HEK293T (cell line): ENCODE measurements around the gene YRDC.

ENCODE experiments used
- CTCF ChIA-PET: fragments of 350-600 bp; formaldehyde crosslinking; extraction: SDS; loops from one replicate; lab custom pipeline; 2021; ENCODE audit warnings: antibody characterized with exemption, inconsistent platforms; lab: Yijun Ruan, JAX
- POLR2A ChIA-PET: fragments of 350-600 bp; formaldehyde crosslinking; extraction: SDS; loops from one replicate; lab custom pipeline; 2020; ENCODE audit warnings: antibody characterized with exemption, inconsistent platforms; lab: Yijun Ruan, JAX
- DNase-seq: peaks from one replicate; pipeline ENCODE4 v3.0.0; 2012; ENCODE audit warnings: mixed read lengths; ENCODE audit errors: extremely low spot score
- ARNT ChIP-seq: fragments of 450-650 bp; IDR thresholded peaks from 2 replicates; pipeline ENCODE4 v1.6.1; 2017; ENCODE audit warnings: mild to moderate bottlenecking
- BHLHE40 ChIP-seq: fragments of 450-650 bp; IDR thresholded peaks from 2 replicates; pipeline ENCODE4 v1.6.1; 2016; ENCODE audit warnings: mild to moderate bottlenecking, moderate library complexity, borderline replicate concordance
- CTBP1 ChIP-seq: fragments of 450-650 bp; IDR thresholded peaks from 2 replicates; pipeline ENCODE4 v1.6.1; 2016; ENCODE audit warnings: borderline replicate concordance
- ELF4 ChIP-seq: fragments of 450-650 bp; IDR thresholded peaks from 2 replicates; pipeline ENCODE4 v1.6.1; 2017; ENCODE audit warnings: antibody characterized with exemption
- FOXA1 ChIP-seq: fragments of 450-650 bp; IDR thresholded peaks from 2 replicates; pipeline ENCODE4 v1.6.1; 2016; ENCODE audit warnings: mild to moderate bottlenecking
- FOXK2 ChIP-seq: fragments of 450-650 bp; IDR thresholded peaks from 2 replicates; pipeline ENCODE4 v1.6.1; 2016; ENCODE audit warnings: mild to moderate bottlenecking
- FOXM1 ChIP-seq: fragments of 450-650 bp; IDR thresholded peaks from 2 replicates; pipeline ENCODE4 v1.6.1; 2017; ENCODE audit warnings: mild to moderate bottlenecking, borderline replicate concordance
- HDGF ChIP-seq: fragments of 450-650 bp; IDR thresholded peaks from 2 replicates; pipeline ENCODE4 v1.6.1; 2017; ENCODE audit warnings: antibody characterized with exemption, borderline replicate concordance
- L3MBTL2 ChIP-seq: fragments of 450-650 bp; conservative IDR thresholded peaks from 2 replicates; pipeline ENCODE4 v1.6.1; 2016; ENCODE audit warnings: mild to moderate bottlenecking
- LEF1 ChIP-seq: fragments of 450-650 bp; IDR thresholded peaks from 2 replicates; pipeline ENCODE4 v1.6.1; 2017; ENCODE audit warnings: mild to moderate bottlenecking, borderline replicate concordance
- NFRKB ChIP-seq: fragments of 450-650 bp; IDR thresholded peaks from 2 replicates; pipeline ENCODE4 v1.6.1; 2016; ENCODE audit warnings: mild to moderate bottlenecking, moderate library complexity
- PKNOX1 ChIP-seq: fragments of 450-650 bp; IDR thresholded peaks from 2 replicates; pipeline ENCODE4 v1.6.1; 2016
- SP1 ChIP-seq: fragments of 450-650 bp; IDR thresholded peaks from 2 replicates; pipeline ENCODE4 v1.6.1; 2017
- SUZ12 ChIP-seq: fragments of 450-650 bp; IDR thresholded peaks from 2 replicates; pipeline ENCODE4 v1.6.1; 2016; ENCODE audit warnings: mild to moderate bottlenecking
- TARDBP ChIP-seq: fragments of 450-650 bp; IDR thresholded peaks from 2 replicates; pipeline ENCODE4 v1.6.1; 2016
- ZNF384 ChIP-seq: fragments of 450-650 bp; IDR thresholded peaks from 2 replicates; pipeline ENCODE4 v1.6.1; 2016

The YRDC gene

GRCh38 chr1:37762516-37762915 is 45.5 kb downstream of the YRDC start:
- CTCF ChIA-PET: interaction anchor here (0.6 kb wide), 1 partner anchor 236 kb away, joined by 3 read pairs; no protein-coding TSS in a partner anchor
- POLR2A ChIA-PET: interaction anchor here (0.6 to 1.2 kb wide), 3 partner anchors 33 to 72 kb away, joined by 3 read pairs; partner anchors contain the start of genes C1orf122 and YRDC
- DNase-seq: no peak
- no peak for TF ChIP-seq PKNOX1
- TF ChIP-seq SUZ12: no peak
- TF ChIP-seq L3MBTL2: no peak
- no peak for TF ChIP-seq BHLHE40
- TF ChIP-seq NFRKB: no peak

- DNase-seq: no peak
- ChIA-PET CTCF (interaction anchor here (0.6 kb wide), 1 partner anchor 235 kb away, joined by 3 read pairs; no protein-coding TSS in a partner anchor), POLR2A (interaction anchor here (1.2 kb wide), 1 partner anchor 46 kb away, joined by 3 read pairs; the partner anchor contains the start of genes C1orf122 and YRDC)
- TF ChIP-seq SUZ12 (no peak), L3MBTL2 (no peak), FOXK2 (no peak)
Observed at GRCh38 chr1:37761416-37762095, 46.5 kb downstream of the YRDC start.

- ChIA-PET CTCF (no interaction called here), POLR2A (no interaction called here)
- TF ChIP-seq NFRKB: no peak
- no peak for TF ChIP-seq FOXM1
- TF ChIP-seq SP1: no peak
- TF ChIP-seq SUZ12: no peak
- TF ChIP-seq PKNOX1: no peak
- TF ChIP-seq CTBP1: no peak
- TF ChIP-seq LEF1: no peak
- TF ChIP-seq ARNT: no peak
- no peak for TF ChIP-seq ELF4
- no peak for TF ChIP-seq TARDBP
- TF ChIP-seq ZNF384: no peak
- no peak for TF ChIP-seq L3MBTL2
- no peak for TF ChIP-seq HDGF
- TF ChIP-seq FOXK2: no peak
- TF ChIP-seq BHLHE40: no peak
- no peak for TF ChIP-seq FOXA1
- no peak for DNase-seq
Observed at GRCh38 chr1:37759451-37759850, 48.6 kb downstream of the YRDC start.

GRCh38 chr1:37755951-37756560 is 52.0 kb downstream of the YRDC start:
- no peak for TF ChIP-seq ARNT
- TF ChIP-seq L3MBTL2: no peak
- TF ChIP-seq CTBP1: no peak
- TF ChIP-seq ZNF384: no peak
- ChIA-PET POLR2A (no interaction called here), CTCF (interaction anchor here (1.2 kb wide), 1 partner anchor 13 kb away, joined by 5 read pairs; no protein-coding TSS in a partner anchor)
- no peak for DNase-seq

- CTCF ChIA-PET: no interaction called here
- POLR2A ChIA-PET: interaction anchor here (0.8 kb wide), 1 partner anchor 39 kb away, joined by 3 read pairs; no protein-coding TSS in a partner anchor
- DNase-seq: no peak
- TF ChIP-seq HDGF: no peak
- no peak for TF ChIP-seq LEF1
- no peak for TF ChIP-seq ELF4
Observed at GRCh38 chr1:37755290-37755689, 52.7 kb downstream of the YRDC start.

GRCh38 chr1:37753473-37754321 is 54.3 kb downstream of the YRDC start:
- no peak for DNase-seq
- CTCF ChIA-PET: no interaction called here
- POLR2A ChIA-PET: no interaction called here
- TF ChIP-seq FOXK2 (no peak), HDGF (no peak), PKNOX1 (no peak), CTBP1 (no peak), BHLHE40 (no peak), ELF4 (no peak)
